ENCODE data around the gene P2RY10.

DNA sequence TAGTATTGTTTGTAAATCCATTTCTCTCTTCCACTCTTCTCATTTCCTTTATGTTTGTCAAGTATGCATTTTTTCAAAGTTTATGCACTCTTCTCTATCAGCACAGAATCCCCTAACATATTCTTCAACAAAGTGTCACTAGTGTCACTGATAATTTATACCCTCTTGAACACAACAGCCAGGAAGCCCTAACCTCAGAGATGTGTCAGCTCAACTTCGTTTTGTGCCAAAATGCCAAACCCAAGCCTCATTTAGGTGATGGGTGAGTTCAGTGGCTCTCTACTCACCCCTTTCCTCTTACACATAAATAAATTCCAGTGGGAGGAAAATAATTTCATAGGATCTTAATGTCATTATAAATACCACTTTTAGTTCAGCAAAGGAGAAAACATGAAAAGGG lies 22.4 kb upstream of the P2RY10 start:
- TF ChIP-seq, protein P1, sequence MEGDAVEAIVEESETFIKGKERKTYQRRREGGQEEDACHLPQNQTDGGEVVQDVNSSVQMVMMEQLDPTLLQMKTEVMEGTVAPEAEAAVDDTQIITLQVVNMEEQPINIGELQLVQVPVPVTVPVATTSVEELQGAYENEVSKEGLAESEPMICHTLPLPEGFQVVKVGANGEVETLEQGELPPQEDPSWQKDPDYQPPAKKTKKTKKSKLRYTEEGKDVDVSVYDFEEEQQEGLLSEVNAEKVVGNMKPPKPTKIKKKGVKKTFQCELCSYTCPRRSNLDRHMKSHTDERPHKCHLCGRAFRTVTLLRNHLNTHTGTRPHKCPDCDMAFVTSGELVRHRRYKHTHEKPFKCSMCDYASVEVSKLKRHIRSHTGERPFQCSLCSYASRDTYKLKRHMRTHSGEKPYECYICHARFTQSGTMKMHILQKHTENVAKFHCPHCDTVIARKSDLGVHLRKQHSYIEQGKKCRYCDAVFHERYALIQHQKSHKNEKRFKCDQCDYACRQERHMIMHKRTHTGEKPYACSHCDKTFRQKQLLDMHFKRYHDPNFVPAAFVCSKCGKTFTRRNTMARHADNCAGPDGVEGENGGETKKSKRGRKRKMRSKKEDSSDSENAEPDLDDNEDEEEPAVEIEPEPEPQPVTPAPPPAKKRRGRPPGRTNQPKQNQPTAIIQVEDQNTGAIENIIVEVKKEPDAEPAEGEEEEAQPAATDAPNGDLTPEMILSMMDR (IDR thresholded peaks at IDR 0.05), result no peak
- no peak for TF ChIP-seq POLR2A (IDR thresholded peaks at IDR 0.05)
